NCI-H1105 (cell line): Measurements from ENCODE around the gene PRPF31.

Experiments used
- DNase-seq: peaks from one replicate; lab custom pipeline; 2025; lab: John Stamatoyannopoulos, UW

Gene PRPF31

DNA sequence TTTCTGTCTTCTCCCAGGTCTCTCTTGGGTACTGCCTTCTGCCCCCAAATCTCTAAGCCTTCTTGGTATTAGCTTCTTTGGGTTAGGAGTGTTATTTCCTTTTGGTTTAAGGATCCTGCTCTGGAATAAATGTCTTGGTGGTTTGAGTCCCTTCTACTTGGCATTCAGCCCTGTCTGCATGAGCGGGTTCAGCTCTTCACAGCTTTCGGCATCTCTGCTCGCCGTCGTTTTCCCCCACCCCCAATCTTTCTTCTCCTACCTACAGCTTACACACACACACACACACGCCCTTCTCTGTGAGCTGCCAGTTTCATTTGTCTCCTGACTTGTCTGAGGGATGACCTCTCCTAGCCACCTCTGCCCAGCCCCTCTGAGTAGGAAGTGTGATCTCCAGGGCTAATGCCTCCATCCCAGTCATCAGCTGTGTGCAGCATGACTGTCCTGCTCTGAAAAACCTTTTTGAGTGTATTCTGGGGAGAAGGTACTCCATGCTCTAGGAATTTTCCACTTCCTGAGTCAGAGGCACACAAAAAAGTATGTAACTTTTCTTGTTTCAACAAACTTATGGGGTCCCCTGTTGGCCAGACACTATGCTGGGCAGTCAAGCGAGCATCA is 26.7 kb downstream of the PRPF31 start:
- DNase-seq: no peak

DNA sequence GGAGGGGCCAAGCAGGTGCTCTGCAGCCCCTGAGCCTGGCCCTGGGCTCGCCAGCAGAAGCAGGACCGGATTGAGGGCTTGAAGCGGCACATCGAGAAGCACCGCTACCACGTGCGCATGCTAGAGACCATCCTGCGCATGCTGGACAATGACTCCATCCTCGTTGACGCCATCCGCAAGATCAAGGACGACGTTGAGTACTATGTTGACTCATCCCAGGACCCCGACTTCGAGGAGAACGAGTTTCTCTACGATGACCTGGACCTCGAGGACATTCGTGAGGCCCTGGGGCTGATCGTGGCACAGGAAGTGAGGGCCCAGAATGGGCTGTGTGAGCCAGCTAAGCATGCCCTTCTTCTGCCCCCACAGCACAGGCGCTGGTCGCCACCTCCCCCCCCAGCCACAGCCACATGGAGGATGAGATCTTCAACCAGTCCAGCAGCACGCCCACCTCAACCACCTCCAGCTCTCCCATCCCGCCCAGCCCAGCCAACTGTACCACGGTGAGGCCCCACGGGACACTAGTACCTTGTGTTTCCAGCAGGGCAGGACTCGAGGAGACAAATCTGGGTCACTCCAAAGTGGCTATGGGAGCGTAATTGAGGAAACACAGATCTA is 30.1 kb downstream of the PRPF31 start:
- no peak for DNase-seq

DNA sequence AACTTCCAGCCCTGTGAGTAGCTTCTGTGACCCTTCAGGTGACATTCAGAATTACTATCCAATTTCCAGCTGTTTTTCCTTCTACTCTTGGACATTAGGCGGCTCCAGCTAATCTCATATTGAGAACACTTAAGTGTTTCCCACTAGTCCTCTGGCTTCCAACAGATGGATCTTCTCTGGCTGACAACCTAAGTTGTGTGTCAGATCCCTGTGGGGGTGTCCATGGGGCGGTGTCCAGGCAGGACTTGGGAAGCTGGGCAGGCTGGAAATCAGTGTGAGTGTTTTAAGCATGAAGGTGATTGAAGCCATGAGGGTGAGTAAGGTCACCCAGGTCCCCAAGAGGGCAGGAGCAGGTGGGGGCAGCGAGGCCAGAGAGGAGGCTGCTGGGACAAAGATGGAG is 32.1 kb downstream of the PRPF31 start:
- no peak for DNase-seq

DNA sequence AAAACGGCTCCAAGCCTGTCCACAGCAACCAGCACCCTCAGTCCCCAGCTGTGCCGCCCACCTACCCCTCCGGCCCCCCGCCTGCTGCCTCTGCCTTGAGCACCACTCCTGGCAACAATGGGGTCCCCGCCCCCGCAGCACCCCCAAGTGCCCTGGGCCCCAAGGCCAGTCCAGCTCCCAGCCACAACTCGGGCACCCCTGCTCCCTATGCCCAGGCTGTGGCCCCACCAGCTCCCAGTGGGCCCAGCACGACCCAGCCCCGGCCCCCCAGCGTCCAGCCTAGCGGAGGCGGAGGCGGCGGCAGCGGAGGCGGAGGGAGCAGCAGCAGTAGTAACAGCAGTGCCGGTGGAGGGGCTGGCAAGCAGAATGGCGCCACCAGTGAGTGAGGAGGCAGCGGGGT is 32.6 kb downstream of the PRPF31 start:
- DNase-seq: no peak

DNA sequence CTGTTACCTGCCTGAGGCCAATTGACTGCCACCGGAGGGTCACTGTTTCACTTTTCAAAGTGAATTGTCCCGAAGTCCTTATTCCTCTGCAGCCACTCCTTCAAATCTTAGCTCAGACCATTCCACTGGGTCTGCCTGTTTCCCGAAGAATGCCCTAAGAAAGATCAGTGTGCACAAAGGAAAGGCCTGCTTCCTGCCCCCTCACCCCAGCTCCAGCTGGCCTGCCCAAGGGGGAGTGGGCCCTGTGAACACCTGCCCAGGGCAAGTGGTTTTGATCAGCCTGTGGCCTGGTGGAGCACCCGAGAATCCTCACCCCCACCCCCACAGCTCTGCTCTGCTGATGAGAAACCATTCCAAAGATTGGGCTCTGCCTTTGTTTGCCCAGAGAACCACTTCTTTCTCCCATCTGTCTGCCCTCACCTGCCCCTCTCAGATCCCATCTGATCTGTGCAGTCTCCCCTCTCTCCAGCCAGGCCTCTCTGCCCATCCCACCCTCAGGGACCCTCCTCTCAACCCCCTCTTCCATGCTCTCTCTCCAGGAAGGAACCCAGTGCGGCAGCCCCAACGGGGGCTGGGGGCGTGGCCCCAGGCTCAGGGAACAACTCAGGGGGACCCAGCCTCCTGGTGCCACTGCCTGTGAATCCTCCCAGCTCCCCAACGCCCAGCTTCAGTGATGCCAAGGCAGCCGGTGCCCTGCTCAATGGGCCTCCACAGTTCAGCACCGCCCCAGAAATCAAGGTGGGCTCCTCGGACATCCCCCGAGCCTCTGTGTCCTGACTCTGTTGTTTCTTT is 33.7 kb downstream of the PRPF31 start:
- no peak for DNase-seq

GRCh38 chr19:54151362-54152035 is 35.9 kb downstream of the PRPF31 start:
- no peak for DNase-seq

GRCh38 chr19:54152267-54152666 is 36.7 kb downstream of the PRPF31 start:
- no peak for DNase-seq

DNA sequence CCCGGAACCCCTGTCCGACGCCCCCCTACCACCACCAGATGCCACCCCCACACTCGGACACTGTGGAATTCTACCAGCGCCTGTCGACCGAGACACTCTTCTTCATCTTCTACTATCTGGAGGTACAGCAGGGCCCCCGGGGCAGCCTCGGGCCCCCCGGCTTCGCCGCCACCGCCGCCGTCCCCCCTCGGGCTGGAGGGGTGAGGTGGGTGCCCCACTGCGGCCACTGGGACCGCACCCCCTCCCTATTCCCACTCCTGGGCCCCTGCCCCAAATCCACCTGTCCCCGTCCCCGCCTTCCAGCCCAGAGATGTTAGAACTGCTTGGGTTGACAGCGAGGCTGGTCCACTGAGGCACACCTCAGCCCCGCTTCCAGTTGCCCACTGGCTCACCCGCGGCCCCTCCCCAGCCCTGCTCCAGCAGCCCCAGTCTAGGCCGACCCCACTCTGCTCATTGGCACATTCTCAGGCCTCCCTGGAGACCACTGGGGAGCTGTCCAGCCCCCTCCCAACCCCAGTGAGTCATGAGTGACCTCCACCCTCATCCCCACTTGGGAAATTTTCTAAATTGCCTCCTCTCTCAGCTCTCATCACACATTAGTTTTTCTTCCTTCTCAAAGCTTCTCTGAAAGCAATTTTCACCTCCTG is 37.4 kb downstream of the PRPF31 start:
- no peak for DNase-seq

- no peak for DNase-seq
These were observed 38.3 kb downstream of the PRPF31 start for GRCh38 chr19:54153731-54154326.

GRCh38 chr19:54154603-54155345 is 39.2 kb downstream of the PRPF31 start:
- DNase-seq: no peak

GRCh38 chr19:54155694-54156093 is 40.1 kb downstream of the PRPF31 start:
- DNase-seq: no peak

DNA sequence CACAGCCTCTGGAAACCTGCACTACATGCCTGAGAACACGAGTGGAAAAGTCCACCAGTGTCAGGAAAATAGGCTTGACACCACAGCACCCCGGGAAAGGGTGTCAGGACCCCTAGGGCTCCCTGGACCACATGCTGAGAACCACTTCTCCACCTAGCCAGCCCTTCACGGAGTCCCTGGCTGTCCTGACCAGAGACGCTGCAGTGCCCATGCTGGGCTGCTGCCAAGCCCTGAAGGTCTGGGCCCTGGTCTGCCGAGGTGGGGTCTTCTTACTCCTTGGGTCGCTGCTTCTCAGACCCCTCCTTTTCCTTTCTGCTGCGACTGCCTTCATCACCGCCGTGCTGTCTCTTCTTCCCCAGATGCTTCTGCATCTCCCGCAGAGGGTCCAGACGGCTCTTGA is 40.9 kb downstream of the PRPF31 start:
- DNase-seq: no peak

DNA sequence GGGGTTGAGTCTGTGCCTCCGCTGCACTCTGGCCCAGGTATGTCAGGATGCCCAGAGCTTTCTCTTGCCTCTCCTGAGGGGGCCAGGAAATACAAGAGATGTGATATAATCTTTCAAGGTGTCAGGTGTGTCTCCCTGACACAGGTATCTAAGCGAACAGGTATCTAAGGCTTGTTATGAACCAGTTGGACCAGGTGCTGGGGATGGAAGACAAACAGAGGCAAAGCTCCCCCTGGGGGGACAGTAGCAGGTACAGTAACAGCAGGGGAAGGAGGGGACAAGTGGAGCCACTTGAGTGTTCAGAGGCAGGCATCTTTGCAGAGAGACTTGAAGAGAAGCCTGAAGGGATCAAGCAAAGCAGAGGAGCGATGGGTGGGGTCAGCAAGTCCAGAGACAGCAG is 41.4 kb downstream of the PRPF31 start:
- no peak for DNase-seq

GRCh38 chr19:54158812-54159351 is 43.3 kb downstream of the PRPF31 start:
- no peak for DNase-seq

GRCh38 chr19:54159352-54160181 is 44.0 kb downstream of the PRPF31 start, which contains the start of gene LENG1:
Gene LENG1 (minus strand): TSS chr19:54159721. CDS start chr19:54159695, 26 bp downstream.
- DNase-seq: peak; percentile 100

DNA sequence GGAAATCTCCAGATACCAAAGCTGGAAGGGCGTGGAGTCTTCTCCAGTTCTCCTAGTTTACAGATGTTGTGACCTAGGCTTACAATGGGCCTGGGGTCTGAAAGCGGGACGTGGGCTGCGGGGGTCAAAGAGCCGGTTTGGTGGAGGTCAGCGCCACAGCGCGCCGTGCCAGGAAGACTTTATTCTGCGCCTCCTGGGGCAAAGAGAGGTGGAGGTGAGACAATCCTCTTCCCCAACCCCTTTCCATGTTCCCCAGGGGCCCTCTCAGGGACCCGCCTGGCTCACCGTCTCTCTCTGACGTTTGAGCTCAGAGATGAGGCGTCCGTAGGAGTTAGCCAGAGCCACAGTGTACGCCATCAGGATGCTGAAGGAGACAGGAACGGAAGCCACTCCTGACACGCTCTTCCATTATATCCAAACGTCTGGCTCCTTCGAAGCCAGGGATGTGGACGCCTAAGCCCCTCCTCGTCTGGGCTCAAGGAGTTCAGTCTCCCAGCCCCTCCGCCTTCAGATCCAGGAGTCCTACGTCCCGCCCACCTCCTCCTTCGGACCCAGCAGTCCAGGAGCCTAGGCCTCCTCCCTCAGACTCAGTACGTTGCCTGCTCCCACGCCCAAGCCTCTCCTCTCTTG is 44.7 kb downstream of the PRPF31 start:
- DNase-seq: peak; percentile 34

GRCh38 chr19:54160854-54161253 is 45.3 kb downstream of the PRPF31 start:
- DNase-seq: no peak

GRCh38 chr19:54162241-54162805 is 46.8 kb downstream of the PRPF31 start:
- DNase-seq: no peak

DNA sequence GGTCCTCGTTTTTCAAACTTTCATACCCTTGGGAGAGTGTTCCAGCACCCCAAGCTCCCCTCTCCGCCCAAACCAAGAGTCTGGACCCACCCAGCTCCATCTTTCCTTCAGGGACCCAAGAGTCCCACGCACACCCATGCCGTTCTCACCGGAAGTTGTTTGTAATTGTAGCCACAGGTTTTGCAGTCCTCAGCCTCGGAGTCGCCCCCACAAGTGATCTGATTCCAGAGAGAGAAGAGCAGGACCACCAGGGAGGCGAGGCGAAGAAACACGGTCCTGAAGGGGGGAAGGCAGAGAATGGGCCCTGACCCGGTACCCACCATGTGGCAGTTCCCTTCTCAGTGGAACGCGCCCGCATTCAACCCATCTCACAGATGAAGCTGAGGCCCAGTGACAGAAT is 47.3 kb downstream of the PRPF31 start:
- no peak for DNase-seq
